HEK293 (cell line): ENCODE results near the gene PIN1.

Experiments used
- CTCF ChIA-PET: fragments of 350-600 bp; formaldehyde crosslinking; extraction: SDS; loops from one replicate; lab custom pipeline; 2021; ENCODE audit warnings: antibody characterized with exemption; lab: Yijun Ruan, JAX
- POLR2A ChIA-PET: fragments of 300-600 bp; formaldehyde crosslinking; extraction: SDS; loops from one replicate; lab custom pipeline; 2020; ENCODE audit warnings: antibody characterized with exemption, inconsistent platforms; lab: Yijun Ruan, JAX
- H3K27ac ChIP-seq: fragments of 200-500 bp; sonication (Bioruptor generic); 2 replicates; pipeline ENCODE4 v1.5.1; 2014; ENCODE audit warnings: low read depth, low read length, control low read depth, inconsistent platforms; ENCODE audit errors: extremely low read depth
- H3K36me3 ChIP-seq, 2 experiments: fragments of 200-500 bp in 1 of 2; sonication (Bioruptor generic) in 1 of 2; 1 replicate in 1 of 2; 2 replicates in 1 of 2; pipeline ENCODE4 v1.5.1; 2014 to 2017; ENCODE audit warnings: inconsistent platforms in 2 of 2, low read length in 2 of 2; ENCODE audit not compliant: control insufficient read depth in 2 of 2, insufficient read depth in 1 of 2
- H3K4me1 ChIP-seq: fragments of 200-500 bp; sonication (Bioruptor generic); 2 replicates; pipeline ENCODE4 v1.5.1; 2014; ENCODE audit warnings: mild to moderate bottlenecking, low read length, inconsistent platforms; ENCODE audit not compliant: control insufficient read depth, insufficient read depth
- H3K4me3 ChIP-seq: 2 replicates; pipeline ENCODE4 v1.5.1; 2011; ENCODE audit warnings: low read depth, mild to moderate bottlenecking, control low read depth, low read length, moderate library complexity
- H3K9me3 ChIP-seq: fragments of 200-500 bp; sonication (Bioruptor generic); 2 replicates; pipeline ENCODE4 v1.5.1; 2014; ENCODE audit warnings: low read depth, low read length, inconsistent platforms; ENCODE audit not compliant: control insufficient read depth, insufficient read depth
- BCL11A ChIP-seq: fragments of 450-650 bp; formaldehyde crosslinking; IDR thresholded peaks from 2 replicates; pipeline ENCODE4 v1.5.1; 2016; ENCODE audit warnings: low read depth, missing biosample characterization, missing genetic modification characterization
- BCL11B ChIP-seq: fragments of 450-650 bp; formaldehyde crosslinking; IDR thresholded peaks from 2 replicates; pipeline ENCODE4 v1.5.1; 2016; ENCODE audit warnings: low read depth, missing biosample characterization, missing genetic modification characterization
- HIC1 ChIP-seq: fragments of 450-650 bp; formaldehyde crosslinking; IDR thresholded peaks from 2 replicates; pipeline ENCODE4 v1.5.1; 2016; ENCODE audit warnings: missing biosample characterization, missing genetic modification characterization
- RBAK ChIP-seq: fragments of 450-650 bp; formaldehyde crosslinking; IDR thresholded peaks from 2 replicates; pipeline ENCODE4 v1.5.1; 2016; ENCODE audit warnings: missing biosample characterization, missing genetic modification characterization
- SCRT1 ChIP-seq: fragments of 450-650 bp; formaldehyde crosslinking; IDR thresholded peaks from 2 replicates; pipeline ENCODE4 v1.5.1; 2016; ENCODE audit warnings: missing biosample characterization, missing genetic modification characterization, borderline replicate concordance
- SP2 ChIP-seq: fragments of 450-650 bp; formaldehyde crosslinking; IDR thresholded peaks from 2 replicates; pipeline ENCODE4 v1.5.1; 2016; ENCODE audit warnings: missing biosample characterization, missing genetic modification characterization
- ZBTB49 ChIP-seq: fragments of 450-650 bp; formaldehyde crosslinking; IDR thresholded peaks from 2 replicates; pipeline ENCODE4 v1.5.1; 2016; ENCODE audit warnings: missing biosample characterization, missing genetic modification characterization, low read depth
- ZFP41 ChIP-seq: fragments of 450-650 bp; formaldehyde crosslinking; IDR thresholded peaks from 2 replicates; pipeline ENCODE4 v1.5.1; 2016; ENCODE audit warnings: missing biosample characterization, missing genetic modification characterization, borderline replicate concordance
- ZNF302 ChIP-seq: fragments of 450-650 bp; formaldehyde crosslinking; IDR thresholded peaks from 2 replicates; pipeline ENCODE4 v1.5.1; 2016; ENCODE audit warnings: missing biosample characterization, missing genetic modification characterization, low read depth
- ZNF37A ChIP-seq: fragments of 450-650 bp; IDR thresholded peaks from 2 replicates; pipeline ENCODE4 v1.5.1; 2018; ENCODE audit warnings: missing biosample characterization, missing genetic modification characterization
- ZNF404 ChIP-seq: fragments of 450-650 bp; formaldehyde crosslinking; IDR thresholded peaks from 2 replicates; pipeline ENCODE4 v1.5.1; 2017; ENCODE audit warnings: missing biosample characterization, missing genetic modification characterization
- ZNF513 ChIP-seq: fragments of 450-650 bp; IDR thresholded peaks from 2 replicates; pipeline ENCODE4 v1.5.1; 2018; ENCODE audit warnings: missing biosample characterization, missing genetic modification characterization
- ZNF561 ChIP-seq: fragments of 450-650 bp; IDR thresholded peaks from 2 replicates; pipeline ENCODE4 v1.5.1; 2018; ENCODE audit warnings: missing biosample characterization, missing genetic modification characterization, borderline replicate concordance
- ZNF658 ChIP-seq: fragments of 450-650 bp; formaldehyde crosslinking; IDR thresholded peaks from 2 replicates; pipeline ENCODE4; 2016; ENCODE audit warnings: missing biosample characterization, missing genetic modification characterization
- TF ChIP-seq, protein P1 (sequence below): fragments of 450-650 bp; formaldehyde crosslinking; IDR thresholded peaks from 2 replicates; pipeline ENCODE4 v1.5.1; 2017; ENCODE audit warnings: missing biosample characterization, missing genetic modification characterization

PIN1 gene

GRCh38 chr19:9857076-9857721 is 22.1 kb downstream of the PIN1 start:
- CTCF ChIA-PET, result no interaction called here
- peaks cover 0 to 4% of the 10 kb centered on the region in 2 experiments; a peak in 1 of 3 replicates for H3K36me3 ChIP-seq
- TF ChIP-seq HIC1 (tag by site-specific recombination) (no peak), ZNF658 (tag by site-specific recombination) (no peak), ZNF513 (tag by site-specific recombination) (no peak), BCL11A (tag by site-specific recombination) (peak; percentile 32; the same call in 1 of the 2 replicates), ZNF561 (tag by site-specific recombination) (no peak), ZNF302 (tag by site-specific recombination) (no peak), RBAK (tag by site-specific recombination) (no peak), BCL11B (0 out of 2 replicates have a peak, but pooled peaks have one; percentile 53), SP2 (tag by site-specific recombination) (no peak), ZBTB49 (tag by site-specific recombination) (no peak), ZNF37A (no peak), ZNF404 (tag by site-specific recombination) (no peak), SCRT1 (tag by site-specific recombination) (no peak), ZFP41 (tag by site-specific recombination) (no peak)
- TF ChIP-seq, protein P1, sequence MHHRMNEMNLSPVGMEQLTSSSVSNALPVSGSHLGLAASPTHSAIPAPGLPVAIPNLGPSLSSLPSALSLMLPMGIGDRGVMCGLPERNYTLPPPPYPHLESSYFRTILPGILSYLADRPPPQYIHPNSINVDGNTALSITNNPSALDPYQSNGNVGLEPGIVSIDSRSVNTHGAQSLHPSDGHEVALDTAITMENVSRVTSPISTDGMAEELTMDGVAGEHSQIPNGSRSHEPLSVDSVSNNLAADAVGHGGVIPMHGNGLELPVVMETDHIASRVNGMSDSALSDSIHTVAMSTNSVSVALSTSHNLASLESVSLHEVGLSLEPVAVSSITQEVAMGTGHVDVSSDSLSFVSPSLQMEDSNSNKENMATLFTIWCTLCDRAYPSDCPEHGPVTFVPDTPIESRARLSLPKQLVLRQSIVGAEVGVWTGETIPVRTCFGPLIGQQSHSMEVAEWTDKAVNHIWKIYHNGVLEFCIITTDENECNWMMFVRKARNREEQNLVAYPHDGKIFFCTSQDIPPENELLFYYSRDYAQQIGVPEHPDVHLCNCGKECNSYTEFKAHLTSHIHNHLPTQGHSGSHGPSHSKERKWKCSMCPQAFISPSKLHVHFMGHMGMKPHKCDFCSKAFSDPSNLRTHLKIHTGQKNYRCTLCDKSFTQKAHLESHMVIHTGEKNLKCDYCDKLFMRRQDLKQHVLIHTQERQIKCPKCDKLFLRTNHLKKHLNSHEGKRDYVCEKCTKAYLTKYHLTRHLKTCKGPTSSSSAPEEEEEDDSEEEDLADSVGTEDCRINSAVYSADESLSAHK (tag by site-specific recombination), result no peak
- no peak overlapping the region for H3K27ac ChIP-seq
- POLR2A ChIA-PET, result no interaction called here
- no peaks in the 10 kb centered on the region for H3K4me1 ChIP-seq
- no peak overlapping the region for H3K4me3 ChIP-seq
- H3K9me3 ChIP-seq, result no peaks in the 10 kb centered on the region
